Fibroblast of lung (primary cell): ENCODE data around the gene LNPEP. TPM values are rescaled to one million over a fixed set of nuclear protein-coding genes. Genes with fewer than 3 reads are reported as not detected.

Experiments
- DNase-seq, 2 donors: peaks; one replicate each; pipeline versions ENCODE4 v3.0.0 to v3.0.0-alpha.2; 2010; ENCODE audit warnings: low read depth in 2 of 2
- H2AFZ ChIP-seq: 2 replicates; pipeline ENCODE4 v1.5.1; 2012; ENCODE audit warnings: low read length, control low read depth, inconsistent platforms
- H3K27ac ChIP-seq: 2 replicates; pipeline ENCODE4 v1.5.1; 2011; ENCODE audit warnings: low read length, control low read depth; ENCODE audit not compliant: insufficient read depth
- H3K27me3 ChIP-seq: 2 replicates; pipeline ENCODE4 v1.5.1; 2011; ENCODE audit warnings: mild to moderate bottlenecking, low read length; ENCODE audit not compliant: control insufficient read depth, insufficient read depth
- H3K36me3 ChIP-seq: 2 replicates; pipeline ENCODE4 v1.5.1; 2011; ENCODE audit warnings: low read length; ENCODE audit not compliant: control insufficient read depth, insufficient read depth
- H3K4me1 ChIP-seq: 2 replicates; pipeline ENCODE4 v1.5.1; 2011; ENCODE audit warnings: low read length; ENCODE audit not compliant: control insufficient read depth, insufficient read depth; ENCODE audit errors: extremely low read depth
- H3K4me2 ChIP-seq: 2 replicates; pipeline ENCODE4 v1.5.1; 2011; ENCODE audit warnings: low read length, control low read depth; ENCODE audit not compliant: insufficient read depth; ENCODE audit errors: extremely low read depth
- H3K4me3 ChIP-seq, 4 experiments: fragments of 200-600 bp in 1 of 4; sonication (generic) in 1 of 4; replicated peaks in 1 of 4; 2 replicates each; pipeline ENCODE4 v1.5.1; 2011 to 2016; ENCODE audit warnings: low read length in 4 of 4, low read depth in 3 of 4, mild to moderate bottlenecking in 3 of 4, control low read depth in 2 of 4, inconsistent platforms in 1 of 4, mixed read lengths in 1 of 4; ENCODE audit not compliant: insufficient read depth in 1 of 4; ENCODE audit errors: control extremely low read depth in 1 of 4
- H3K79me2 ChIP-seq: 2 replicates; pipeline ENCODE4 v1.5.1; 2012; ENCODE audit warnings: mild to moderate bottlenecking, low read length, inconsistent platforms; ENCODE audit not compliant: control insufficient read depth, insufficient read depth
- H3K9ac ChIP-seq: 2 replicates; pipeline ENCODE4 v1.5.1; 2011; ENCODE audit warnings: mild to moderate bottlenecking, low read length, control low read depth; ENCODE audit not compliant: insufficient read depth
- H3K9me3 ChIP-seq: 2 replicates; pipeline ENCODE4 v1.5.1; 2012; ENCODE audit warnings: low read depth, low read length; ENCODE audit not compliant: control insufficient read depth, insufficient read depth
- H4K20me1 ChIP-seq: 2 replicates; pipeline ENCODE4 v1.5.1; 2011; ENCODE audit warnings: low read length; ENCODE audit not compliant: control insufficient read depth, insufficient read depth; ENCODE audit errors: extremely low read depth
- CTCF ChIP-seq, 2 donors: IDR thresholded peaks in 1 of 2; conservative IDR thresholded peaks in 1 of 2; 1 replicate in 1 of 2; 2 replicates in 1 of 2; pipeline ENCODE4 v1.5.1; 2011 to 2012; ENCODE audit warnings: low read length in 2 of 2, control low read depth in 1 of 2, inconsistent platforms in 1 of 2, low read depth in 1 of 2, mild to moderate bottlenecking in 1 of 2
- EZH2 ChIP-seq: IDR thresholded peaks from 2 replicates; pipeline ENCODE4 v1.5.1; 2012; ENCODE audit warnings: low read length, control low read depth, mild to moderate bottlenecking; ENCODE audit errors: missing control alignments
- polyA plus RNA-seq, 2 donors: library from polyadenylated mRNA; depleted of rRNA in 1 of 2; stranded (reverse) in 1 of 2; unstranded in 1 of 2; fragments of >200 nt; gene quantifications; 2 replicates each; pipeline ENCODE4 v1.2.1, GENCODE V29; 2011 to 2012; ENCODE audit warnings: missing spikeins in 1 of 2
- total RNA-seq: library from RNA; depleted of rRNA; stranded (reverse); fragments of >200 nt; gene quantifications from 2 replicates; pipeline ENCODE4 v1.2.1, GENCODE V29; 2014

The LNPEP gene
- total and polyA plus RNA-seq, 2 donors (not counting 1 experiment from before 2014, with no cell fraction given): 19.5 to 26.1 TPM

- Histone ChIP-seq H3K36me3 (peaks cover 8% of the 10 kb centered on the region), H3K4me2 (no peak overlapping the region), H4K20me1 (no peaks in the 10 kb centered on the region), H3K4me1 (no peaks in the 10 kb centered on the region), H2AFZ (no peak overlapping the region), H3K9me3 (no peaks in the 10 kb centered on the region), H3K79me2 (no peaks in the 10 kb centered on the region), H3K9ac (no peak overlapping the region), H3K27ac (no peak overlapping the region), H3K4me3 (no peak overlapping the region), H3K27me3 (no peaks in the 10 kb centered on the region)
- no peak for DNase-seq
- no peak for TF ChIP-seq CTCF (conservative IDR thresholded peaks at IDR 0.05 in 1 of 2, IDR thresholded peaks at IDR 0.05 in 1 of 2; ENCODE audit: low read depth in 1 of 2, low read length in 2 of 2)
- TF ChIP-seq EZH2: no peak
Observed at GRCh38 chr5:96905864-96906263, 30.0 kb upstream of the LNPEP start.

GRCh38 chr5:96909003-96909402 lies 26.9 kb upstream of the LNPEP start:
- Histone ChIP-seq H3K4me2 (no peak overlapping the region), H3K4me3 (no peak overlapping the region), H3K27ac (no peak overlapping the region), H4K20me1 (no peaks in the 10 kb centered on the region), H3K27me3 (no peaks in the 10 kb centered on the region), H3K36me3 (peaks cover 2% of the 10 kb centered on the region), H2AFZ (no peak overlapping the region), H3K9ac (no peak overlapping the region), H3K4me1 (no peaks in the 10 kb centered on the region), H3K79me2 (no peaks in the 10 kb centered on the region), H3K9me3 (no peaks in the 10 kb centered on the region)
- TF ChIP-seq CTCF (conservative IDR thresholded peaks at IDR 0.05 in 1 of 2, IDR thresholded peaks at IDR 0.05 in 1 of 2; ENCODE audit: low read depth in 1 of 2, low read length in 2 of 2) (no peak), EZH2 (no peak)
- peak in 1 of 2 donors; percentile 47 for DNase-seq

- Histone ChIP-seq H3K4me3 (no peak overlapping the region), H2AFZ (no peak overlapping the region), H3K4me2 (no peak overlapping the region), H3K27ac (no peak overlapping the region), H3K27me3 (no peaks in the 10 kb centered on the region), H3K9me3 (no peaks in the 10 kb centered on the region), H3K4me1 (no peaks in the 10 kb centered on the region), H3K36me3 (peaks cover 2% of the 10 kb centered on the region), H4K20me1 (no peaks in the 10 kb centered on the region), H3K79me2 (no peaks in the 10 kb centered on the region), H3K9ac (no peak overlapping the region)
- DNase-seq: no peak
- no peak for TF ChIP-seq CTCF (conservative IDR thresholded peaks at IDR 0.05 in 1 of 2, IDR thresholded peaks at IDR 0.05 in 1 of 2; ENCODE audit: low read depth in 1 of 2, low read length in 2 of 2)
- no peak for TF ChIP-seq EZH2
Observed at GRCh38 chr5:96909435-96909834, 26.4 kb upstream of the LNPEP start.
